ENCODE measurements around the gene DUXB. TPM values are rescaled to one million over a fixed set of nuclear protein-coding genes. Genes with fewer than 3 reads are reported as not detected.

Gene DUXB, protein sequence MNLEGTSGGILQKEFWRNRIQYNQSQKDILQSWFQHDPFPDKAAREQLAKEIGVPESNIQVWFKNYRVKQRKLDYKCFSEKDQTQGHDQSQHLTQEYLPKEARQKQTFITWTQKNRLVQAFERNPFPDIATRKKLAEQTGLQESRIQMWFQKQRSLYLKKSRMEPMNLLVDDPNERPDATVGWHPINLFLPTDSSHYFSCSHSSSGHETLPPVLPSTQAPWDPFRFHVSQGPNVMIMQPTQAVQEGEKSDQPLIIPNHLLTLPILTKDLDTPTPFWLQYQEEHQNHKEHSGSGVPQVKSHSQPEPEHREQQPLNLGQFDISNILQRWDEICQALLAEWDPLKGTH
- total RNA-seq: not detected
- long read RNA-seq, partial matches to known transcripts: 0 of 1 reads
- long read RNA-seq, other reads (novel, unspliced or antisense): 1 of 1 reads

DNA sequence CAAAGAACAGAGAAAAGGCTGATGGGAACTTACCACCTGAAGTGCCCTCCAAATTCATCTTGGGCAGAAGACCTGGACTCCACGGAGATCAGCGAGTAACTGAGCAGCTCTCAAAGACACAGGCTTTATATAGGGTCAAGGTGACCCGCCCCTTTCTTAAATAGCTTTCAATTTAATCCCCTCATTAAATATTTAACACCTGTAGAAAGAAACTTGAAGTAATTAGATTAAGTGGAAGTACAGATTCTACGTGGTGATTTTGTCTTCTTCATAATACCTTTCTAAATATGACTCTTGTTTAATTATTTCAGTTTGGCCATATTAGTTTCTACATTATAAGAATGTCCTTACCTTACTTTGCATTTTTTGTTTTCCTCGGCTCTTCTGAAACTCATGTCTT is at the start of gene DUXB:
Gene DUXB, minus strand, starts transcription at position 101 of the 400 bp plus-strand sequence. Its CDS starts 43 bp downstream, at position 58.
- no peak for DNase-seq
- intact Hi-C loops (cut with micrococcal nuclease): no loop called here
- no peak for ATAC-seq

DNA sequence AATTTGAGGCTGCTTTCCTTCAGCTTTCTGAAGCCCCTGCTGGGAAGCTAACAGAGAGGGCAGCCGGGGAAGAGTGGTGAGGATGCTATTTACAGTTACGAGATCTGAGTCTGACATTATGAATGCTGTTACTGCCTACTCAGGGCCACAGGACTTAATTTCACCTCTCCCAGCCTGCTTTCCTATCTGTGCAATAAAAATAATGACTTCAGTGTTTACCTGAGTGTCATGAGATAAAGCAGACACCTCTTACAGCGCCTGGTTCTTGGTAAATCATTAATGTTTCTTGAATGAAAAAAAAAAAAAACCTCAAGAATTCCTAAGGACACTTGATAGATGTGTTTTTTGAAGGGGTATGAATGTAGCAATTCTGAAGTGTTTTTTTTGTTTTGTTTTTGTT is 49.3 kb upstream of the DUXB start:
- ATAC-seq (no peak), DNase-seq (no peak)
- intact Hi-C loops (cut with micrococcal nuclease): no loop called here

DNA sequence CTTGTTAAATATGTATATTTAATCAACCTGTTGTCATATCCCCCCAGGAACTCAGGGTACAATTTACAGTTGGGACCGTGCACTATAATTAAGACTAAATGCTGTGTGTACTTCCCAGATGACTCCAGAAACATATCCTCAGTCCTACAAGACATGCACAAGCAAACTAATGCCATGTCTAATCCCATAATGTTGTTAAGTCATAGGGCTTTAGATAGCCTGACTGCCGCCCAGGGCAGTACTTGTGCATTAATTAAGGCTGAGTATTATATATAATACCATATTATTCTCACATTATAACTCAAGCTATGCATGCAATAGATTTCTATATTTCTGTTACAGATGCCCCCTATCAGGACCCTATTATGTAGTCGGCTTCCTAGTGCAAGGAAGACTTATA is 45.1 kb upstream of the DUXB start:
- intact Hi-C loops (cut with micrococcal nuclease): no loop called here
- no peak for DNase-seq

DNA sequence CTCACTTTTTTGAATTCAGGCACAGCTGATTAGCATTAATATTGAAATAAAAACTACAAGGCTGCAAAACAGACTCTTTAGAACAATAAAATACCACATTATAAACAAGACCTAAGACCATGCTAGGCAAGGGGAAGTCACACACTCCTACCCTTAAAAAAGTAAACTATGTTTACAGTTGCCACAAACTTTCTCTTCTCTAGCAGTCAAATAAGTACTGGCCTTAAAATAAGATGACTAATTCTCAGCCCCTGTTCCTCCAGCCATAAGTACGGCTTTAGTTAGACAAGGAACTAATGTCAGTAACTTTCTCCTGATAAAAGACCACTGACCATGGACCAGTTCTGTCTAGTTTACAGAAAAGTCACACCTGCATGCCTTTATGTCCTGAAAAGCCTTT is 44.6 kb upstream of the DUXB start:
- no peak for DNase-seq
- no peak for ATAC-seq
- intact Hi-C loops (cut with micrococcal nuclease): no loop called here

More for the DNA sequence above, 45.1 kb upstream of the DUXB start:
- ATAC-seq: no peak

DNA sequence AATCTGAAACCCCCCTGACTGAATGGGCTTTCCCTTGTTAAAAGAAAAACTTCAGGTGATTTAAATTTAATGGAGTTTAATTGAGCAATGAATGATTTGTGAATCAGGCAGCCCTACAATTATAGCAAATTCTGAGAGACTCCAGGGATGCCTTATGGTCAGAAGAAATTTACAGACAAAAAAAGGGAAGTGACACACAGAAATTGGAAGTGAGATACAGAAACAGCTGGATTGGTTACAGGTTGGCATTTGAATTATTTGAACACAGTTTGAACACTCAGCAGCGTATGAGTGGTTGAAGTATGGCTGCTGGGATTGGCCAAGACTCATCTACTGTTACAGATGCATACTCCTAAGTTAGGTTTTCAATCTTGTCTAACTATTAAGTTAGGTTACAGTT is 44.0 kb upstream of the DUXB start:
- DNase-seq (no peak), ATAC-seq (no peak)
- intact Hi-C loops (cut with micrococcal nuclease): no loop called here

DNA sequence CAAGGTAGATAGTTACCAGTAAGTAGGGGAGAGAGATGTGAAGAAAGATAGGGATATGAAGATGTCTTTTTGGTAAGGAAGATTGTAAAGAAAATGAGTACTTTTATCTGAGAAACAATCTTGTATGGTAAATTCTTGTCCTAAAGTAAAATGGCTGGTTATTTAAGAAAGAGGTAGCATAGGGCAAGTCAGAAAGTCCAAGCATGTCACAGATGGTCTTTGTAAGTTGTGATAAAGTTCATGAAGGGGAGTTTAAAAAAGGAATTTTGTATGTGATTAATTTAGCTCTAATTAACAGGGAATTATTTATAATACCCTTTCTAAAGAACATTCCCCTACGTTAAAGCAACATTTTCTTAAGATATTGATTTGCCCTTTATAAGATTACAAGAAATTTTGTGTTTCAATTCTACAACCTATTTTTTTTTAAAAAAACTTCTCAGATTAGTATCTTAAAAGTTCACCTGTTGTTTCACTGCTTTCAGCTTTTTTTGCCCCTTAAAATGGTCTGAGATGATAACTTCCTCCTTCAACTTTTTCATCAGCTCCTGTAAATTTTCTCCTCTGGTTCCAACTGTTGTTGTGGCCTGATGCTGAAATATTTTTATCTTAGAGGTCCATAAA is 41.3 kb upstream of the DUXB start:
- no peak for DNase-seq
- intact Hi-C loops (cut with micrococcal nuclease): no loop called here

DNA sequence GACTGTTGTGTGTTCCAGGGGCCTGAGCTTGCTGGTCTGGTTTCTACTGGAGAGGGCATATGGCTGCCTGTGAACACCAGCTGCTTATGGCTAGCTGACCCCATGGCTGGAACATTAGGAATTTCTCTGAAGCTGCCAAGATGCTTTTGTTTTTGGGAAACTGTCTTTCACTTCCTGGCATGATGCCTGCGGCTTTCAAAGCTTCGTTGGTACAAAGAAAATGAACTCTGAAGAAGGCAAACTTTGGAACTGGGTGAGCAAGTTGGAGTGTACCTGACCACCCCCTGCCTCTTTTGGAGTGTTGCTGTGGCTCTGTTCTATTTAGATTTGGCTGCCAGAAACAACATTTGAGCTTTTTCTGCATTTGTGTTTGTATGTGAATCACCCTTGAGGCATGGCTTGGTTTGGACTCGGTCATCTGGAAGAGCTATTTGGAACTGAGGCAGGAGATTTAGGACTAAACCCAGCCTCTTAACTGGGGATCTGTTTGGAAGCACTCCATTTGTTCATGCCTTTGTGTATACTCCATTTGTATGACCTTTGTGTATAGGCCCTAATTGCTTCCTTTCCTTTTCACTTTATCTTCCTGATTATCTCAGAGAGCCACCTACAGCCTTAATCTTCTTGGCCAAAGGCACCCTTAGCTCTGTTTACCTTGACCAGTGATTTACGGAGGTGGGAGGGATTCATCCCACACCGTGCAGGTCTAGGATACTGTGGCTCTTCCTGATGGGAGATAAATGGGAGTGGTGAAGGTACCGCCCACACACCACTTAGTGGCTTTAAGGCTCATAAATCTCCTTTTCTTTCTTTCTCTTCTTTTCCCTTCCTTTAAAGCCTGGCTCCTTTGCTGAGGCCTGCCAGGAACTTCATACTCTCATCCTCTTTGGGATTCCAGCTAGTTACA is 32.3 kb upstream of the DUXB start:
- intact Hi-C loops (cut with micrococcal nuclease): no loop called here
- ATAC-seq: peak; percentile 52
- DNase-seq: no peak

More for the DNA sequence above, 41.3 kb upstream of the DUXB start:
- ATAC-seq: no peak

DNA sequence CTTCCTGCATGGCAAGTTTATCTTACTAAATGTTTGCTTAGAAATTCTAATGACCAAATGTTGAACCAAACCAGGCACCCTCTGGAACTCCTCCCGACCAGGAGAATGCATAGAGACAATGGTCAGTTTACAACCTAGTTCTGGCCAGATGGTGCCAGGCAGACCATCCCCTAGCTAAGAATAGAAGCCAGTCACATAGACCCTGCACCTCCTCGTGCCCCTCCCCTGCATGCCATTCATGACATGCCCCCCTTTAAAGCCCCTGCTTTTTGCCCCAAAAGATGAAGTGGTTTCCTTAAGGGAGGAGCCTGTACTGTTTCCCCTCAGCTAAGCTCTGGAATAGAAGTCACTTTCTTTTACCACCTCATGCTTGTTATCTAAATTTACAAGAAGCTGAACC is 31.6 kb upstream of the DUXB start:
- no peak for ATAC-seq

DNA sequence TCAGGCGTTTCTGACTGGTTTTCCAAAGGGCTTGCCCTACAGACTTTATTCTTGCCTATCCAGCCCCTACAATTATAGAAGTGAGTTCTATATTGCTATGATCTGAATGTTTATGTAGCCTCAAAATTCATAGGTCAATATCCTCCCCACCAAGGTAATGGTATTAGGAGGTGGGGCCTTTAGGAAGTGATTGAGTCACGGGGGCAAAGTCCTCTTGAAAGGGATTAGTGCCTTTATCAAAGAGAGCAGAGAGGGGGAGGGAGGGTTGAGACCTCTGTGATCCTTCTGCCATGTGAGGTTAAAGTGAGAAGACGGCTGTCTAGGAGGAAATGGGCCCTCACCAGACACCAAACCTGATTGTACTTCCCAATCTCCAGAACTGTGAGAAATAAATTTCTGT is 26.0 kb upstream of the DUXB start:
- DNase-seq (no peak), ATAC-seq (no peak)
- intact Hi-C loops (cut with micrococcal nuclease): no loop called here

More for the DNA sequence above, 31.6 kb upstream of the DUXB start:
- no peak for DNase-seq
- intact Hi-C loops (cut with micrococcal nuclease): no loop called here

DNA sequence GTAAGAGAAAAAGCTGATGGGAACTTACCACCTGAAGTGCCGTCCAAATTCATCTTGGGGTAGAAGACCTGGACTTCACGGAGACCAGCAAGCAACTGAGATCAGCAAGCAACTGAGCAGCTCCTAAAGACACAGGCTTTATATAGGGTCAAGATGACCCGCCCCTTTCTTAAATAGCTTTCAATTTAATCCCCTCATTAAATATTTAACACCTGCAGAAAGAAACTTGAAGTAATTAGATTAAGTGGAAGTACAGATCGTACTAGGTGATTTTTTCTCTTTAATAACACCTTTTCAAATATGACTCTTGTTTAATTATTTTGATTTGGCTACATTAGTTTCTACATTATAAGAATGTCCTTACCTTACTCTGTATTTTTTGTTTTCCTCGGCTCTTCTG is 25.1 kb upstream of the DUXB start, which contains the start of gene CPHXL:
Gene CPHXL, minus strand, starts transcription at position 101 of the 400 bp plus-strand sequence. Its CDS starts 48 bp downstream, at position 53.
- no peak for DNase-seq
- ATAC-seq: no peak
- intact Hi-C loops (cut with micrococcal nuclease): no loop called here

DNA sequence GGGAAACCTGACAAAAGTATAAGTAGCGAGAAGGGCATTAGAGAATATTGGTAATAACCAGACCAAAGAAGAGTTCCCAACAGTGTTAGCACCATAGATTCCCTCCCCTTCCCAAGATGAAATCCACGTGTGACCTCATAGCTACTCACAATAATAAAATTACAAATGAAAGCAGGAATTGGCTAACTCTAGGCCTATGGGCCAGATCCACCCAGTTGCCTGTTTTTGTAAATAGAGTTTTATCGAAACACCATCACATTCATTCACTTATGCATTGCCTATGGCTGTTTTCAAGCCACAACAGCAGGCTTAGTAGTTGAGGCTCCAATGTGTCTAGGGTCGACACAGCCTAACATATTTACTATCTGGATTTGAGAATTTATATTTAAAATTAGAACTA is 17.2 kb upstream of the DUXB start:
- DNase-seq: no peak
- intact Hi-C loops (cut with micrococcal nuclease): no loop called here
- ATAC-seq: no peak

DNA sequence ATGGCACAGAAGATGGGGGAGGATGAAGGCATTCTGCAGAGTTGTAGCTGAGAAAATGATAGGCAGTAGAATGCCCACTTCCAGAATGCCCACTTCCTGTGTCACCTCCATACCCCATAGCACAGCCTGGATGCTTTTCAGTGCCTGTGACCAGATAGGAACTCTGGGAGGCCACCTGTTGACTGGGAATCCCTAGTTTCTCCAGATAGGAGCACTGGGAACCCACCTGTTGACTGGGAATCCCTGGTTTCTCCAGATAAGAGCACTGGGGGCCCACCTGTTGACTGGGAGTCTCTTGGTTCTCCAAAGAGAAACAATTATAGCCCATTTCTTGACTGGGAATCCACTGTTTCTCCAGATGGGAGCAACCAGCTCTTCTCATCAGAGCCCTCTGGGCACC is 13.4 kb upstream of the DUXB start:
- intact Hi-C loops (cut with micrococcal nuclease): no loop called here
- no peak for ATAC-seq
- DNase-seq: no peak

DNA sequence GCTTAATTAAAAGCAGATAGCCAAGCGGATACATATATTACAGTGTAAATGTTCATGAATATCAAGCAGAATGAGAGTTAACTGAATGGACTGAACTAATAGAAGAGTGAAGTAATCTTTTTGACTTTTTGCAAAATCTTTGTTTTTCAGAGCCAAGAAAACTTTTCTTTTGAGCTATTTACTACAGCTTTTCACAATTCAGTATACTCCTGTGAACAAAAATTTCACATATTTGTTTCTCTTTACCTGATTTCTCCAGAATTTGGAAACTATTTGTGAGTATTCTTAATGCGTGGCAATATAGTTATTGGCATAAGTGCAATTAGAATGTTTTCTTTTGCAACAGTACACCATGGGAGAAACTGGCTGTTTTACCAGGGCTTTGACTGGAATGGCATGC is 9.1 kb upstream of the DUXB start:
- DNase-seq (no peak), ATAC-seq (no peak)
- intact Hi-C loops (cut with micrococcal nuclease): no loop called here

DNA sequence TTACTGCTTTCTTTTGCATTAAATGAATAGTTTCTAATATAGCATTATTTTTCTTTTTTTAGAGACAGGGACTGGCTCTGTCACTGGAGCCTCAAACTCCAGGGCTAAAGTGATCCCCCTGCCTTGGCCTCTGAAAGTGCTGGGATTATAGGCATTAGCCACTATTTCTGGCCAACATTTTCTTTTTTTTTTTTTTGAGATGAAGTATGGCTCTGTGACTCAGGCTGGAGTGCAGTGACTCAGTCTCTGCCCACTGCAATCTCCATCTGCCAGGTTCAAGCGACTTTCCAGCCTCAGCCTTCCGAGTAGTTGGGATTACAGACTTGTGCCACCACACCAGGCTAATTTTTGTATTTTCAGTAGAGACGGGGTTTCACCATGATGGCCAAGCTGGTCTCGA is 2.0 kb upstream of the DUXB start:
- intact Hi-C loops (cut with micrococcal nuclease): no loop called here
- ATAC-seq: no peak

DNA sequence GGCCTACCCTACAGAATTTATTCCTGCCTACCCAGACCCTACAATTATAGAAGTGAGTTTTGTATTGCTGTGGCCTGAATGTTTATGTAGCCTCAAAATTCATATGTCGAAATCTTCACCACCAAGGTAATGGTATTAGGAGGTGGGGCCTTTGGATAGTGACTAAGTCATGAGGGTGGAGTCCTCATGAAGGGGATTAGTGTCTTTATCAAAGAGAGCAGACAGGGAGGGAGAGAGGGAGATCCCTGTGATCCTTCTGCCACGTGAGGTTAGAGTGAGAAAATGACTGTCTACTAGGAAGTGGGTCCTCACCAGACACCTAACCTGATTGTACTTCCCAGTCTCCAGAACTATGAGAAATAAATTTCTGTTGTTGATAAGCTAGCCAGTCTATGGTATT is 981 bp upstream of the DUXB start:
- intact Hi-C loops (cut with micrococcal nuclease): no loop called here
- ATAC-seq (no peak), DNase-seq (no peak)

More for the DNA sequence above, 2.0 kb upstream of the DUXB start:
- no peak for DNase-seq

DNA sequence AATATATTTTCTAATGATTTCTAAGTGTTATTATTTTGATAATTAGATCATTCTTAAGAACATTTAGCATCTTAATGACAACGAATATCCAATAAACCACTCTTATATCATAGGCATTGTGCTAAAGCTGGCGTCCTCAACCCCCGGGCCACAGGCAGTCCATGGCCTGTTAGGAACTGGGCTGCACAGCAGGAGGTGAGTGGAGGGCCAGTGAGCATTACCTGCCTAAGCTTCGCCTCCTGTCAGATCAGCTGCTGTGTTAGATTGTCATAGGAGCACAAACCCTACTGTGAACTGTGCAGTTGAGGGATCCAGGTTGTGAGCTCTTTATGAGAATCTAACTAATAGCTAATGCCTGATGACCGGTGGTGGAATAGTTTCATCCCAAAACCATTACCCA is 3.7 kb downstream of the DUXB start:
- intact Hi-C loops (cut with micrococcal nuclease): no loop called here
- ATAC-seq (no peak), DNase-seq (no peak)

DNA sequence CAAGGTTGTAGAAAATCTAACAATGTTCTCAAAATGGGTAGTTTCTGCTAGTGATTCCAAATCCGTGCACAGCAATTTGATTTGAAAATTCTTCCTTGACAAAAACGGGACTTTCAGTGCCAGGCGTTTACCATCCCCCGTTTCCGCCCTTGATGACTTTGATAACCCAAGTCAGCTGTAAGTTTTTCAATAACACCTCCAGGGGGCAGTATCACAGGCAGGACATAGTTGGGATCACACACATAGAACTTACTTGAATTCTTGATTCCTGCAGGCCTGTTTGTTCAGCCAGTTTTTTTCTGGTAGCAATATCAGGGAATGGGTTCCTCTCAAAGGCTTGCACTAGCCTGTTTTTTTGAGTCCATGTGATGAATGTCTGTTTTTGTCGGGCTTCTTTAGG is 5.6 kb downstream of the DUXB start:
- DNase-seq (no peak), ATAC-seq (no peak)
- intact Hi-C loops (cut with micrococcal nuclease): no loop called here

DNA sequence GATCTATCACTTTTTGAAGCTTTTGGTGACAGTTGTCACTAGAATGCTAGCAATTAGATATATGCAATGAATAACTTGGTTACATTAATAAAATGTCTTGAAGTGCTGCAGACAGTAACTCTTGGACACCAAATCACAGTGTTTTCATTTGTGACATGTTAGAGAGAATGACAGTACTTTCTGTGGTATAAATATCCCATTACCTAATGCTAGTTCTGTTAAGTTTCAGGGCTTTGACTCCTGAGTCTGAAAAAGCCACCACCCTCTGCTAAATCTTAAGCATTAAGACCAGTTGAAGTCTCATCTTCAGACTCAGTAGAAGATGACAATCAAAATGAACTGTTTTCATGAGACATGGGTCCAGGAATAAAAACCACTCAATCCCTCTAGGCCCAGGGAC is 13.9 kb downstream of the DUXB start:
- DNase-seq (no peak), ATAC-seq (peak; percentile 56)
- intact Hi-C loops (cut with micrococcal nuclease): no loop called here

DNA sequence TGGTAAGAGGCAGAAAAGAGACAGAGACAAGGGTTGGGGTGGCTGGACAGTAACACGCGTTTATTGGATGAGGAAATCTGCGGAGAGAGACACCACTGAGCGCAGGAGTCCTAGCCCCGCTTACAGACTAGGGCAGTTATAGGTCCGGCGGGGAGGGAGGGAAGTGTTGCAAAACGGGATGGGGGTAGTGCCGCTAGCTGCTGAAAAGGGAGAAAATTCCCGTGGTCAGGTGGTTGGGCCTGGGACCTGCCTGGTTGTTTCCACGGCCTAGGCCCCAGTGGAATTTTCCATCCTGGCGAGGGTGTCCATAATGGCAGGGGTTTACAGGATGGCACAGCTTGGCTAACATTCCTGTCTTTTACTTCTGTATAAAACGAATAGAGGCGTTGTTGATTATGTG is 19.0 kb downstream of the DUXB start:
- intact Hi-C loops (cut with micrococcal nuclease): no loop called here
- no peak for ATAC-seq

DNA sequence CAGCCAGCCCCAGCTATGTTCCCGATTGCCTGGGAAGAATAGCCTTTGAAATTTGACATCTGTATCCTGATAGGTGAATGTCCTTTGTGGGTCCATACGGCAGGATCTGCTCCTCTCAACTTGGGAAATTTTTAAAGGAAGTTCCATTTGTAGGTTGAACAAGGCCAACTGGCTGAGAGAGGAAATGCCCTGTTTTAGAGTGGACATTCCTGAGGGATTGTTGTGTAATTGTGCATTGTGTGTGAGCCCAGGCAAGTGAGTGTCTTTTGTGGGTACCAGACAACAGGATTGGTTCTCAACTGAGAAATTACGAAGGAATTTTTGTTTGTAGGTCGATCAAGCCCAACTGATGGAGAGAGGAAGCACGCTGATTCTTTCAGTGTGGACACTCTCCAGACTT is 21.9 kb downstream of the DUXB start:
- DNase-seq (no peak), ATAC-seq (no peak)
- intact Hi-C loops (cut with micrococcal nuclease): no loop called here

More for the DNA sequence above, 19.0 kb downstream of the DUXB start:
- no peak for DNase-seq
